Muscle of leg (tissue), 11 donors: ENCODE data around the gene KIAA0930. TPM values are rescaled to one million over a fixed set of nuclear protein-coding genes. Genes with fewer than 3 reads are reported as not detected.

Experiments used
- DNase-seq: peaks from one replicate; pipeline ENCODE4 v3.0.0; 2013
- H3K27ac ChIP-seq: one replicate; pipeline ENCODE4 v1.5.1; 2013; ENCODE audit warnings: mild to moderate bottlenecking, low read length, control low read depth
- H3K27me3 ChIP-seq: one replicate; pipeline ENCODE4 v1.6.1; 2013; ENCODE audit warnings: low read length; ENCODE audit not compliant: control insufficient read depth, insufficient read depth
- H3K36me3 ChIP-seq: one replicate; pipeline ENCODE4 v1.6.1; 2013; ENCODE audit warnings: low read length; ENCODE audit not compliant: control insufficient read depth, insufficient read depth
- H3K4me1 ChIP-seq: one replicate; pipeline ENCODE4 v1.6.1; 2013; ENCODE audit warnings: low read length; ENCODE audit not compliant: control insufficient read depth, insufficient read depth
- H3K4me3 ChIP-seq: one replicate; pipeline ENCODE4 v1.5.1; 2013; ENCODE audit warnings: low read length, control low read depth
- H3K9me3 ChIP-seq: replicated peaks from 2 replicates; pipeline ENCODE4 v1.6.1; 2013; ENCODE audit warnings: low read depth, low read length; ENCODE audit not compliant: control insufficient read depth
- WGBS: methylation state at CpG from one replicate; pipeline ENCODE4 v1.1.5; 2013; ENCODE audit warnings: missing lambda C conversion rate; ENCODE audit not compliant: insufficient coverage; 5-methylcytosine and 5-hydroxymethylcytosine counted together
- polyA plus RNA-seq, 8 donors: library from polyadenylated mRNA; unstranded; fragments of 120-200 nt; gene quantifications; one replicate each; pipeline versions ENCODE4 v1.2.1 to v1.2.3, GENCODE V29; 2013; ENCODE audit warnings: inconsistent platforms in 1 of 8, low replicate concordance in 1 of 8; ENCODE audit not compliant: insufficient read length in 8 of 8, insufficient read depth in 1 of 8
- total RNA-seq: library from RNA; stranded (reverse); fragments of 120-200 nt; gene quantifications from one replicate; pipeline ENCODE4 v1.2.4, GENCODE V29; 2013

KIAA0930 gene
- total and polyA plus RNA-seq, 9 donors, result 11.7 to 23.4 (median 15.4) TPM

DNA sequence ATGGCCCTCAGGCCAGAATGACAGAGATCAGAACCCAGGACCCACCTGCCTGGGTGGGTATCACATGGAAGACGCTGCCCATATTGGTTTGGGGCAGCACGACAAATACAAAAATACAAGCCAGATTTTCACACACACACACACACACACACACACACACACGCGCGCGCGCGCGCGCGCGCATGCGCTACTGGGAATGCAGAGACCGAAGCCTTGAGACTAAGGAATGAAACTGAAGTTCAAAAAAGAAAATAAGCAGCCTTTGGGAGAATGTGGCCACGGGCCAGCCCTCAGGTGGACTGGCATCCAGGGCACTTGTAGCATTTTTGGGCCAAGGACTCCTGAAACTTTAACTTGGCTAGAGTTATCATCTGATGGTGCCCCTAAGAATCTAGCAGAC is 98.3 kb downstream of the KIAA0930 start:
- no peaks in the 10 kb centered on the region for H3K27me3 ChIP-seq
- 98% methylated on average over 7 of the region's 15 CpGs for WGBS
- no peaks in the 10 kb centered on the region for H3K36me3 ChIP-seq
- H3K4me1 ChIP-seq, result no peaks in the 10 kb centered on the region
- H3K27ac ChIP-seq, result no peak overlapping the region
- no peak for DNase-seq
- H3K4me3 ChIP-seq, result no peak overlapping the region
- peaks cover 4% of the 10 kb centered on the region for H3K9me3 ChIP-seq

Other genes with a start within 250 kb of the KIAA0930 start
- 0.49 TPM for gene PHF21B, start 230.9 kb downstream of the KIAA0930 start, total RNA-seq
- under 1 TPM; 0.22 to 0.71 (median 0.46) TPM for gene PHF21B, start 230.9 kb downstream of the KIAA0930 start, polyA plus RNA-seq
- 20.1 TPM for gene NUP50, start 77.0 kb downstream of the KIAA0930 start, total RNA-seq
- 10 to 100 TPM; 16.9 to 28.5 (median 21.2) TPM for gene NUP50, start 77.0 kb downstream of the KIAA0930 start, polyA plus RNA-seq
- not detected for gene UPK3A, start 44.1 kb upstream of the KIAA0930 start, total RNA-seq
- 1 to 10 TPM in 1 of 8 donors, under 1 TPM in 3, not detected in 4; 0.19 to 4.3 (median 0.43) TPM for gene UPK3A, start 44.1 kb upstream of the KIAA0930 start, polyA plus RNA-seq
- 16.9 TPM for gene FAM118A, start 69.0 kb upstream of the KIAA0930 start, total RNA-seq
- gene FAM118A, start 69.0 kb upstream of the KIAA0930 start, polyA plus RNA-seq, result 10 to 100 TPM; 13.4 to 30.0 (median 19.3) TPM
- 0.04 TPM for gene SMC1B, start 172.7 kb upstream of the KIAA0930 start, total RNA-seq
- under 1 TPM in 7 of 8 donors, not detected in 1; 0.05 to 0.16 (median 0.09) TPM for gene SMC1B, start 172.7 kb upstream of the KIAA0930 start, polyA plus RNA-seq
- 1.4 TPM for gene RIBC2, start 172.8 kb upstream of the KIAA0930 start, total RNA-seq
- gene RIBC2, start 172.8 kb upstream of the KIAA0930 start, polyA plus RNA-seq, result 1 to 10 TPM; 1.6 to 3.2 (median 2.7) TPM